CD14-positive monocyte (primary cell): ENCODE results near the gene DHRS1. TPM values are rescaled to one million over a fixed set of nuclear protein-coding genes. Genes with fewer than 3 reads are reported as not detected.
A peak's percentile ranks its signal among the peaks of the same experiment; 100 is the strongest.

Experiments used
- DNase-seq, 3 donors: peaks; one replicate each; pipeline ENCODE4 v3.0.0-alpha.2; 2011 to 2022
- H2AFZ ChIP-seq: 2 replicates; pipeline ENCODE4 v1.6.0; 2012; ENCODE audit warnings: mild to moderate bottlenecking, low read depth, low read length, inconsistent platforms; ENCODE audit not compliant: insufficient read depth, poor library complexity, severe bottlenecking
- H3K27ac ChIP-seq, 2 donors: 1 replicate in 1 of 2; 2 replicates in 1 of 2; pipeline ENCODE4 v1.5.1; 2012 to 2013; ENCODE audit warnings: low read length in 2 of 2, control low read depth in 1 of 2, inconsistent platforms in 1 of 2, low read depth in 1 of 2, mild to moderate bottlenecking in 1 of 2
- H3K27me3 ChIP-seq, 2 donors: one replicate each; pipeline versions ENCODE4 v1.6.0 to v1.6.1; 2011 to 2013; ENCODE audit warnings: low read length in 2 of 2; ENCODE audit not compliant: control insufficient read depth in 2 of 2, insufficient read depth in 2 of 2
- H3K36me3 ChIP-seq, 2 donors: replicated peaks in 1 of 2; 1 replicate in 1 of 2; 2 replicates in 1 of 2; pipeline versions ENCODE4 v1.5.1 to v1.6.1; 2012 to 2013; ENCODE audit warnings: low read length in 2 of 2, control low read depth in 1 of 2, inconsistent platforms in 1 of 2, mild to moderate bottlenecking in 1 of 2; ENCODE audit not compliant: insufficient read depth in 2 of 2, control insufficient read depth in 1 of 2
- H3K4me1 ChIP-seq, 2 donors: 1 replicate in 1 of 2; 2 replicates in 1 of 2; pipeline versions ENCODE4 v1.5.1 to v1.6.1; 2012 to 2013; ENCODE audit warnings: low read length in 2 of 2, control low read depth in 1 of 2, inconsistent platforms in 1 of 2, mild to moderate bottlenecking in 1 of 2, moderate library complexity in 1 of 2; ENCODE audit not compliant: insufficient read depth in 2 of 2, control insufficient read depth in 1 of 2
- H3K4me2 ChIP-seq: replicated peaks from 2 replicates; pipeline ENCODE3; 2012; ENCODE audit warnings: low read length, moderate library complexity, mild to moderate bottlenecking; ENCODE audit not compliant: poor library complexity, severe bottlenecking; ENCODE audit errors: extremely low read depth
- H3K4me3 ChIP-seq, 3 experiments: fragments of 200-600 bp in 1 of 3; sonication (generic) in 1 of 3; replicated peaks in 1 of 3; 1 replicate in 2 of 3; 2 replicates in 1 of 3; pipeline ENCODE4 v1.5.1; 2011 to 2013; ENCODE audit warnings: low read length in 3 of 3, mild to moderate bottlenecking in 3 of 3, control low read depth in 2 of 3, low read depth in 2 of 3, inconsistent platforms in 1 of 3, moderate library complexity in 1 of 3
- H3K79me2 ChIP-seq: 2 replicates; pipeline ENCODE4 v1.6.0; 2012; ENCODE audit warnings: mild to moderate bottlenecking, control low read depth, inconsistent platforms, low read length, moderate library complexity; ENCODE audit not compliant: insufficient read depth
- H3K9ac ChIP-seq: 2 replicates; pipeline ENCODE4 v1.6.0; 2017; ENCODE audit warnings: low read length, mild to moderate bottlenecking; ENCODE audit not compliant: insufficient read depth, poor library complexity, severe bottlenecking
- H3K9me3 ChIP-seq, 2 donors: replicated peaks in 1 of 2; 1 replicate in 1 of 2; 2 replicates in 1 of 2; pipeline versions ENCODE4 v1.5.1 to v1.6.1; 2012 to 2013; ENCODE audit warnings: low read length in 2 of 2, control low read depth in 1 of 2; ENCODE audit not compliant: control insufficient read depth in 1 of 2, insufficient read depth in 1 of 2
- H4K20me1 ChIP-seq: 2 replicates; pipeline ENCODE4 v1.6.0; 2012; ENCODE audit warnings: mild to moderate bottlenecking, low read length, control low read depth, moderate library complexity; ENCODE audit not compliant: insufficient read depth
- H3K27ac Mint-ChIP-seq, 7 donors: one replicate each; pipeline ENCODE4 v1.8.0; 2020; ENCODE audit warnings: mild to moderate bottlenecking in 7 of 7, mixed read lengths in 7 of 7, moderate library complexity in 6 of 7, inconsistent platforms in 2 of 7
- H3K27me3 Mint-ChIP-seq, 3 donors: one replicate each; pipeline ENCODE4 v1.8.0; 2021 to 2022; ENCODE audit warnings: low read depth in 3 of 3, mild to moderate bottlenecking in 3 of 3, mixed read lengths in 3 of 3, moderate library complexity in 3 of 3, inconsistent platforms in 1 of 3
- H3K36me3 Mint-ChIP-seq, 2 donors: one replicate each; pipeline ENCODE4 v1.8.0; 2020; ENCODE audit warnings: mixed read lengths in 2 of 2, inconsistent platforms in 1 of 2, mild to moderate bottlenecking in 1 of 2
- H3K4me1 Mint-ChIP-seq: one replicate; pipeline ENCODE4 v1.8.0; 2020; ENCODE audit warnings: mild to moderate bottlenecking, mixed read lengths
- H3K4me3 Mint-ChIP-seq, 2 donors: one replicate each; pipeline ENCODE4 v1.8.0; 2020; ENCODE audit warnings: mild to moderate bottlenecking in 2 of 2, mixed read lengths in 2 of 2, moderate library complexity in 1 of 2
- H3K9me3 Mint-ChIP-seq, 7 donors: one replicate each; pipeline ENCODE4 v1.8.0; 2020 to 2022; ENCODE audit warnings: mixed read lengths in 7 of 7, mild to moderate bottlenecking in 6 of 7, moderate library complexity in 6 of 7, inconsistent platforms in 2 of 7
- CTCF ChIP-seq: fragments of 200-600 bp; IDR thresholded peaks from one replicate; pipeline ENCODE4 v1.8.0; 2022; ENCODE audit warnings: antibody characterized with exemption, mild to moderate bottlenecking
- WGBS: methylation state at CpG from one replicate; pipeline ENCODE4 v1.1.5; 2013; ENCODE audit warnings: missing lambda C conversion rate; ENCODE audit not compliant: insufficient coverage; 5-methylcytosine and 5-hydroxymethylcytosine counted together
- intact Hi-C, 2 donors: fragments of 100-400 bp; cut with micrococcal nuclease; formaldehyde crosslinking; loops; one replicate each; pipeline versions ENCODE4 v1.15.0 to v1.15.1; 2023
- polyA plus RNA-seq, 3 donors: library from polyadenylated mRNA; depleted of rRNA in 1 of 3; unstranded in 2 of 3; stranded (reverse) in 1 of 3; fragments of 300-500 nt in 2 of 3; fragments of >200 nt in 1 of 3; fragmentation: Illumina TruSeq in 2 of 3; gene quantifications; 1 replicate in 2 of 3; 2 replicates in 1 of 3; pipeline ENCODE4 v1.2.3, GENCODE V29; 2012 to 2021

DHRS1 gene
- polyA plus RNA-seq, 3 donors, result 31.6 to 49.4 (median 48.8) TPM

- Mint-ChIP-seq H3K36me3 (peaks cover 62 to 77% of the 10 kb centered on the region in 2 donors), H3K4me3 (no peak overlapping the region), H3K27me3 (peaks cover 0 to 3% (median 2%) of the 10 kb centered on the region in 3 donors), H3K9me3 (peaks cover 0 to 2% (median 0%) of the 10 kb centered on the region in 7 donors), H3K4me1 (peaks cover 13% of the 10 kb centered on the region), H3K27ac (peak overlapping the region in 4 of 7 donors; percentile 13 to 61 (median 58))
- TF ChIP-seq CTCF, result no peak
- H3K36me3 ChIP-seq, result peaks cover 61 to 79% of the 10 kb centered on the region in 2 donors
- WGBS, result 89% methylated on average over 18 of the region's 18 CpGs
- H3K4me3 ChIP-seq, result no peak overlapping the region
- no peaks in the 10 kb centered on the region for H3K27me3 ChIP-seq
- intact Hi-C loops, result no loop called here
- no peak overlapping the region for H3K9ac ChIP-seq
- H2AFZ ChIP-seq, result no peak overlapping the region
- peaks cover 7 to 11% of the 10 kb centered on the region in 2 donors for H3K4me1 ChIP-seq
- no peak overlapping the region for H3K4me2 ChIP-seq
- H3K79me2 ChIP-seq, result peaks cover 20% of the 10 kb centered on the region
- DNase-seq, result no peak
- H3K27ac ChIP-seq, result no peak overlapping the region
- no peaks in the 10 kb centered on the region for H4K20me1 ChIP-seq
- no peaks in the 10 kb centered on the region for H3K9me3 ChIP-seq
Observed at GRCh38 chr14:24266344-24267244, 33.0 kb downstream of the DHRS1 start.

- no peak for TF ChIP-seq CTCF
- 98% methylated on average over 5 of the region's 6 CpGs for WGBS
- H3K9me3 Mint-ChIP-seq, result no peaks in the 10 kb centered on the region
- intact Hi-C loops, result no loop called here
- peaks cover 65 to 94% of the 10 kb centered on the region in 2 donors for H3K36me3 ChIP-seq
- no peaks in the 10 kb centered on the region for H3K79me2 ChIP-seq
- no peak overlapping the region for H3K4me2 ChIP-seq
- no peaks in the 10 kb centered on the region for H3K9me3 ChIP-seq
- H3K36me3 Mint-ChIP-seq, result peaks cover 70 to 91% of the 10 kb centered on the region in 2 donors
- H3K27me3 ChIP-seq, result no peaks in the 10 kb centered on the region
- H4K20me1 ChIP-seq, result no peaks in the 10 kb centered on the region
- H3K27ac Mint-ChIP-seq, result peak overlapping the region in 2 of 7 donors; percentile 42 to 60
- no peak for DNase-seq
- no peak overlapping the region for H3K4me3 Mint-ChIP-seq
- H3K27me3 Mint-ChIP-seq, result peaks cover 0 to 3% (median 2%) of the 10 kb centered on the region in 3 donors
- no peak overlapping the region for H3K9ac ChIP-seq
- H3K4me3 ChIP-seq, result no peak overlapping the region
- peaks cover 6% of the 10 kb centered on the region for H3K4me1 Mint-ChIP-seq
- no peaks in the 10 kb centered on the region for H3K4me1 ChIP-seq
- H2AFZ ChIP-seq, result no peak overlapping the region
- no peak overlapping the region for H3K27ac ChIP-seq
Observed at GRCh38 chr14:24264298-24264697, 35.3 kb downstream of the DHRS1 start.
